Measurements from ENCODE around the gene MAP3K2. TPM values are rescaled to one million over a fixed set of nuclear protein-coding genes. Genes with fewer than 3 reads are reported as not detected.
A peak's percentile ranks its signal among the peaks of the same experiment; 100 is the strongest.

The MAP3K2 gene
- total and polyA plus RNA-seq, 8 donors, result 4.2 to 37.6 (median 22.6) TPM

- Histone ChIP-seq H3K4me3 (no peak overlapping the region), H3K27ac (no peak overlapping the region), H3K4me1 (no peaks in the 10 kb centered on the region), H3K27me3 (no peaks in the 10 kb centered on the region), H3K36me3 (peaks cover 3 to 24% (median 12%) of the 10 kb centered on the region in 3 donors), H3K9me3 (no peaks in the 10 kb centered on the region)
- ATAC-seq (no peak), FAIRE-seq (no peak), DNase-seq (no peak)
- 96 to 98% methylated on average over 6 of the region's 6 CpGs for WGBS, 2 donors
- intact Hi-C loops (cut with DNase I), result no loop called here
- TF ChIP-seq, protein P1, sequence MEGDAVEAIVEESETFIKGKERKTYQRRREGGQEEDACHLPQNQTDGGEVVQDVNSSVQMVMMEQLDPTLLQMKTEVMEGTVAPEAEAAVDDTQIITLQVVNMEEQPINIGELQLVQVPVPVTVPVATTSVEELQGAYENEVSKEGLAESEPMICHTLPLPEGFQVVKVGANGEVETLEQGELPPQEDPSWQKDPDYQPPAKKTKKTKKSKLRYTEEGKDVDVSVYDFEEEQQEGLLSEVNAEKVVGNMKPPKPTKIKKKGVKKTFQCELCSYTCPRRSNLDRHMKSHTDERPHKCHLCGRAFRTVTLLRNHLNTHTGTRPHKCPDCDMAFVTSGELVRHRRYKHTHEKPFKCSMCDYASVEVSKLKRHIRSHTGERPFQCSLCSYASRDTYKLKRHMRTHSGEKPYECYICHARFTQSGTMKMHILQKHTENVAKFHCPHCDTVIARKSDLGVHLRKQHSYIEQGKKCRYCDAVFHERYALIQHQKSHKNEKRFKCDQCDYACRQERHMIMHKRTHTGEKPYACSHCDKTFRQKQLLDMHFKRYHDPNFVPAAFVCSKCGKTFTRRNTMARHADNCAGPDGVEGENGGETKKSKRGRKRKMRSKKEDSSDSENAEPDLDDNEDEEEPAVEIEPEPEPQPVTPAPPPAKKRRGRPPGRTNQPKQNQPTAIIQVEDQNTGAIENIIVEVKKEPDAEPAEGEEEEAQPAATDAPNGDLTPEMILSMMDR (IDR thresholded peaks at IDR 0.05), result no peak
Observed at GRCh38 chr2:127255721-127256120, 132.1 kb downstream of the MAP3K2 start.

DNA sequence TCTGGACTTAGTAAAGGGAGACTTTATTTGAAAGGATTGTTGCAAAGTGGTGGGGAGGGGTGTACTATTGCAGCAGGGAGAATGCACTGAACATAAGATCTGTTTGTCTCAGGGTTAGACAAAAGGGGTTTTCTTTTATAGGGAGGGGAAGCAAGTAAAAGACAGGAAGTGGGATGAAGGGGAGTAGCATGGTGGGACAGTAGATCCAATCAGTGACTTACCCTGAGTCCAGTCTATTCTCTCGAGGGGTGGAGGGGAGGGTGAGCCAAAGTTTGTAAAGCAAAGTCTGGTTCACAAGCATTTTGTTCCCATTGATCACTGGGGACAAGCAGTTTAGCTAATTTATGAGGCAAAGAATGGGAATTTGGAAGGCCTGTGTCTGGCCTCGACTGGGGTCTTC is 132.6 kb downstream of the MAP3K2 start:
- Histone ChIP-seq H3K27ac (no peak overlapping the region), H3K4me3 (no peak overlapping the region), H3K4me1 (no peaks in the 10 kb centered on the region), H3K36me3 (peaks cover 3 to 19% (median 9%) of the 10 kb centered on the region in 3 donors), H3K9me3 (no peaks in the 10 kb centered on the region), H3K27me3 (no peaks in the 10 kb centered on the region)
- TF ChIP-seq, protein P1 (IDR thresholded peaks at IDR 0.05), result no peak
- intact Hi-C loops (cut with DNase I), result no loop called here
- DNase-seq (no peak), ATAC-seq (no peak), FAIRE-seq (no peak)
- WGBS, 2 donors, result 75 to 80% methylated on average over 2 of the region's 2 CpGs

DNA sequence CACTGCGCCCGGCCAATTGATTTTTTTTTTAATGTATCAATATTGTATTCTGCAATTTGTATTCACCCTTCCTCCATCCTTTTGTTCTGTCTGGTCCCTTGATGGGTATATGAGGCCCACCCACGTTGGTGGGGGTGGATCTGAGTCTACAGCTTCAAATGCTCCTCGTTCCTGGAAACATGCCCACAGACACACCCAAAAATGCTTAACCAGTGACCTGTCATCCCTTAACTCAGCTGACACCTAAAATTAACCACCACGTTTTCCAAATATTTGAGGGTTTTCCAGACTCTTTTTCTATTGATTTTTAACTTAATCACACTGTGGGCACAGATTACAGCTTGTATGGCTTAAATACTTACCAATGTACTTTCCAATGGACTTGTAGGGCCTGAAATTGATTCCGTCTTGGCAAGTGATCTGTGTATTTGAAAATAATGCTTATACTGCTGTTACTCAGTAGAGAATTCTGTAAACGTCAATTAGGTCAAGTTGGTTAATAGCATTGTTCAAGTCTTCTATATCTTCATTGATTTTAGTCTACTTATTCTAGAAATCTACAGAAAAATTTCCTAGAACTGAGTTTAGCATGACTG is 133.3 kb downstream of the MAP3K2 start:
- peaks cover 3 to 12% (median 9%) of the 10 kb centered on the region in 3 donors for H3K36me3 ChIP-seq
- no peak for FAIRE-seq
- TF ChIP-seq, protein P1 (IDR thresholded peaks at IDR 0.05), result no peak
- no peaks in the 10 kb centered on the region for H3K27me3 ChIP-seq
- no peaks in the 10 kb centered on the region for H3K9me3 ChIP-seq
- peak in 1 of 4 donors; percentile 40 for ATAC-seq
- WGBS, 2 donors, result 42 to 44% methylated on average over 7 of the region's 7 CpGs
- no peak overlapping the region for H3K27ac ChIP-seq
- DNase-seq, result no peak
- no peaks in the 10 kb centered on the region for H3K4me1 ChIP-seq
- intact Hi-C loops (cut with DNase I), result no loop called here
- H3K4me3 ChIP-seq, result no peak overlapping the region

Small RNA genes within 50 kb of the gene (microRNA-seq; reads per million reads assigned to microRNA genes)
- gene MIR4783, result 0 reads per million in 2 donors

Other genes with a start within 250 kb of the MAP3K2 start
- under 1 TPM in 3 of 6 donors, not detected in 3; 0.03 to 0.09 (median 0.03) TPM for gene CYP27C1, start 167.7 kb downstream of the MAP3K2 start, total RNA-seq
- under 1 TPM; 0.02 to 0.04 TPM for gene CYP27C1, start 167.7 kb downstream of the MAP3K2 start, polyA plus RNA-seq
- 10 to 100 TPM; 12.9 to 22.3 (median 16.8) TPM for gene ERCC3, start 93.8 kb downstream of the MAP3K2 start, total RNA-seq
- 10 to 100 TPM; 18.7 to 33.0 TPM for gene ERCC3, start 93.8 kb downstream of the MAP3K2 start, polyA plus RNA-seq
- gene PROC, start 30.5 kb upstream of the MAP3K2 start, total RNA-seq, result under 1 TPM in 3 of 6 donors, not detected in 3; 0.26 to 0.86 (median 0.41) TPM
- gene PROC, start 30.5 kb upstream of the MAP3K2 start, polyA plus RNA-seq, result 1 to 10 TPM; 1.7 to 3.2 TPM
- 10 to 100 TPM in 5 of 6 donors, 1 to 10 TPM in 1; 9.7 to 20.3 (median 12.1) TPM for gene IWS1, start 138.5 kb upstream of the MAP3K2 start, total RNA-seq
- 10 to 100 TPM; 16.0 to 22.3 TPM for gene IWS1, start 138.5 kb upstream of the MAP3K2 start, polyA plus RNA-seq
- 1 to 10 TPM in 2 of 6 donors, under 1 TPM in 4; 0.12 to 1.4 (median 0.58) TPM for gene MYO7B, start 147.7 kb upstream of the MAP3K2 start, total RNA-seq
- 1 to 10 TPM in 1 of 2 donors, under 1 TPM in 1; 0.80 to 1.5 TPM for gene MYO7B, start 147.7 kb upstream of the MAP3K2 start, polyA plus RNA-seq

All from pancreas (tissue), 10 donors.